Activated CD4-positive, alpha-beta T cell treated with anti-CD3 and anti-CD28 coated beads, Interleukin-2, amount 50 U/mL, for 16 hours (primary cell): Measurements from ENCODE around the gene FCRLB.
"Not testable (repeated sequence)": the region's sequence is repeated elsewhere in the genome, so short reads cannot be mapped to it uniquely, and the experiment has no call there.

Experiments
- DNase-seq: peaks from one replicate; pipeline ENCODE4 v3.0.0-alpha.2; 2020

The FCRLB gene

GRCh38 chr1:161747801-161748200 is 26.5 kb downstream of the FCRLB start:
- DNase-seq: no peak

- DNase-seq: peak; percentile 96
Measured at GRCh38 chr1:161749509-161750407, 28.4 kb downstream of the FCRLB start, which contains the start of gene DUSP12. Gene DUSP12 (plus strand): TSS chr1:161749786. CDS start chr1:161749802, 16 bp downstream.

DNA sequence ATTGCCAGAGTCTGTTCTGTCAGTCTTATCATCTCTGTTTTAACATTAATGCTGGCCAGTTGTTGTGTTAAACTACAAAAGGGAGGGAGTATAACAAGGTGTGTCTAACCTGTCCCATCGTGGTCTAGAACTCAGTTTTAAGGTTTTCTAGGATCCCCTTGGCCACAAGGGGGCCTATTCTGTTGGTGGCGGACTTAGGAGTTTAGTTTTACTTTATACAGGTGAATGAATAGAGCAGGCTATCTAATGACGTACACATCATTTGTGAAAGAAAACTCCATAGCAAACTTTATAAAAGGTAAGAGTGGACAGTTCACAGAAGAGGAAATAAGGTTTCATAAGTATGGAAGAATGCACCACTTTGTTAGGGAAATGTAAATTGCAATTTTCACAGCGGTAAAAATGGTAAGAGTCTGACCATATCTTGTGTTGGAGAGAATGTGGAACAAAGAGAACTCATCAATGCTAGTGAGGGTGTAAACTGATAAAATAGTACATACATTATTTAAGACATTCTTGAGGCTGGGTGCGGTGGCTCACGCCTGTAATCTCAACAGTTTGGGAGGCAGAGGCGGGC is 42.3 kb downstream of the FCRLB start:
- peak; percentile 63 for DNase-seq

DNA sequence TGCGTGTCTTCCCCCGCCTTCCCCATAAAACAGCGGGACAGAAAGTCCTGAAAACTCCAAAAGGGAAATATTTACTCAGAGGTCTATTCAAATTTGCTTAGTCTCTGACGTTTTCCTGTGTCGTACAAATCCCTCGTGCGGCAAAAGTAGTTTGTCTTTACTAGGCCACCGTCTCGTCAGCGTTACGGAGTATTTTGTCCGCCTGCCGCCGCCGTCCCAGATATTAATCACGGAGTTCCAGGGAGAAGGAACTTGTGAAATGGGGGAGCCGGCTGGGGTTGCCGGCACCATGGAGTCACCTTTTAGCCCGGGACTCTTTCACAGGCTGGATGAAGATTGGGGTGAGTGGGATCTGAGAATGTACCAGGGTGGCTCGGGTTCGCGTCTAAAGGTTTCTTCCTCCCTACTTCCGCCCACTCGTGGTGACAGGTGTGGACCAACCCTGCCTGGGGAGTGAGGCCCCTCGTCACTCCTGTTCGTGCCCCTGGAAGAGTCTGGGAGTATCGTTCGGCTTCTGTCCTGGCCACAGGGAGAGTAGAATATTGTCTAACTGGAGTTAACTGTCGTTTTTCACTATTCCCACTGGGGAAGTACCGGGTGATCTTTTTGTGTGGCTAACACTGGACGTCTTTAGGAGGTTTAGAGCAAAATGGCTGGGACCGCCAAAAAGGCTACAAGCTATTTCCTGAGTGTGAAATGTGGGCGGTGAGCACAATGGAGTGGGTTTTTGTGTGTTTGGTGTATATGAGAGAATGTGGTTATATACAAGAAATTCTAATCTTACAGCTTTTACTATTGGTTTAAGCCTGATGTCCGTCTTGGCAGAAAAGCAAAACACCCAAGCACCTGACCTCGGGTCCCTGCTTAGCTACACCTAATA is 45.0 kb downstream of the FCRLB start, which contains the start of gene ATF6:
Gene ATF6 (plus strand): TSS at position 219 of the 880 bp plus-strand sequence. CDS start 41 bp downstream, at position 260.
- DNase-seq: peak; percentile 87

- DNase-seq: no peak
Measured at GRCh38 chr1:161768461-161768860, 47.1 kb downstream of the FCRLB start.

DNA sequence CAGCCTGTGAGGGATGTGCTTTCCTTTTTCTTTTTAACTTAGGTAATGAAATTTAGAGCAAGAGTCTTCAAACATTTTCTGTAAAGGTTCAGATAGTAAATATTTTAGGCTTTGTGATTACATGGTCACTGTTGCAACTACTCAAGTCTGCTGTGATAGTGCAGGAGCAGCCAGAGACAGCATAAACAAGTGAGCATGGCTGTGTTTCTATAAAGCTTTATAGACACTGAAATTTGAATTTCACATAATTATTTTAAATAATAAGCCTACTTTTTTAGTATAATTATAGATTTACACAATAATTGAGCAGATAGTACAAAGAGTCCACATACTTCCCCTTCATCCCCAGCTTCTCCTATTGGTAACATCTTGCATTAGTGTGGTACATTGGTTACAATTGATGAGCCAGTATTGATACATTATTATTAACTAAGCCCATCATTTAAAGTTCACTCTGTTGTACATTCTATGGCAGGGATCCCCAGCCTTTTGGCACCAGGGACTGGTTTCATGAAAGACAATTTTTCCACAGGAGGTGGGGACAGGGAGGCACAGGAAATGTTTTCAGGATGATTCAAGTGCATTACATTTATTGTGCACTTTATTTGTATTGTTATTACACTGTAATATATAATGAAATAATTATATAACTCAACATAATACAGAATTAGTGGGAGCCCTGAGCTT is 47.8 kb downstream of the FCRLB start:
- DNase-seq: no peak

DNA sequence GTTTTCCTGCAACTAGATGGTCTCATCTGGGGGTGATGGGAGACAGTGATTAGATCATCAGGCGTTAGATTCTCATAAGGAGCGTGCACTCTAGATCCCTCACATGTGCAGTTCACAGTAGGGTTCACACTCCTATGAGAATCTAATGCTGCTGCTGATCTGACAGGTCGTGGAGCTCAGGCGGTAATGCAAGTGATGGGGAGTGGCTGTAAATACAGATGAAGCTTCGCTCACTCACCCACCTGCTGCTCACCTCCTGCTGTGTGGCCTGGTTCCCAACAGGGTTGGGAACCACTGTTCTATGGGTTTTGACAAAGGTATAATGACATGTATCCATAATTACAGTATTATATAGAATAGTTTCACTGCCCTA is 48.3 kb downstream of the FCRLB start:
- not testable (repeated sequence) for DNase-seq

- DNase-seq: no peak
Measured at GRCh38 chr1:161770250-161770649, 48.9 kb downstream of the FCRLB start.

- peak; percentile 35 for DNase-seq
Measured at GRCh38 chr1:161771161-161771560, 49.8 kb downstream of the FCRLB start.

DNA sequence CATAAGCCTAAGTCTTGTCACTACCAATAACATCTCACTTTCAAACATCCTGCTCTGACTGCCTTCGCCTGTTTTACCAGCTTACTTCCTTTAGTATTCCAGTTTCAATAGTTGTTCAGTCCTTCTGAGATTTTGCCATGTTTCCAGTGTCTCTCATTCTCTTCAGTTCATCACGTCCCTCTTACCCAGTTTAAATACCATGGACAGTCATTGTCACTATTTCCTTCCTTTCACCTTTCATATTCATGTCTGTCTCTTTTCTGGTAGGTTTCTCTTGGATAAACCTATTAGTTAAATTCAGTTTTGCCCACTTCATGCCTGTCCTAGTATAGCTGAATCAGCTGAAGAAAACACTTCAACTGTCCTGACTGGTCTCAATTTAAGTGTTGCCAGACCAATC is 50.6 kb downstream of the FCRLB start:
- DNase-seq: no peak

GRCh38 chr1:161772397-161772796 is 51.1 kb downstream of the FCRLB start:
- no peak for DNase-seq

GRCh38 chr1:161773791-161774190 is 52.4 kb downstream of the FCRLB start:
- DNase-seq: no peak

DNA sequence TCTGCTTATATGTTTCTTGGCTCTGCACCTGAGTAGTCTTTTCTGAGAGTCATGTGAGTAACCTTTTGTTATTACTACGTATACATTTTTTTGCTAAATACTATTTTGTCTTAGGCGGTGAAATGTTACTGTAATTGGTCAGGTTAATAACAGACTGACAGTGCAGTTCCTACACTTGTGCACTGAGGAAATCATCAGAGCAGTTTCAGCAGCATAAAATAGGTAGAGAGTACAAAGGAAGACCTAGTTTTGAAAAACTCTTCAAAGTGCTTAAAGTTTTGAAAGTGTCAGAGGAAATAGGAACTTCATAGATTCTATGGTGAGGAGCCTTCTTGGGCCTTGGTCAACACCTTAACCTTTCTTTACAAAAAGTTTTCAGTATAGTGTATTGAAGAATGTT is 55.9 kb downstream of the FCRLB start:
- no peak for DNase-seq
